Trophoblast cell (in vitro differentiated cells and primary cell): ENCODE measurements around the gene RREB1.

ENCODE experiments used
- DNase-seq, 2 donors: peaks; one replicate each; pipeline ENCODE4 v3.0.0-alpha.2; 2016
- H2AFZ ChIP-seq: 2 replicates; pipeline ENCODE4 v1.6.1; 2013; ENCODE audit warnings: low read length, moderate library complexity, mild to moderate bottlenecking; ENCODE audit not compliant: insufficient read depth, poor library complexity
- H2AK5ac ChIP-seq: 2 replicates; pipeline ENCODE4 v1.6.1; 2013; ENCODE audit warnings: mild to moderate bottlenecking, low read length
- H2BK120ac ChIP-seq: 2 replicates; pipeline ENCODE4 v1.6.1; 2013; ENCODE audit warnings: low read length, mild to moderate bottlenecking, moderate library complexity; ENCODE audit not compliant: insufficient read depth, poor library complexity
- H2BK12ac ChIP-seq: 2 replicates; pipeline ENCODE4 v1.6.1; 2013; ENCODE audit warnings: mild to moderate bottlenecking, low read length, moderate library complexity
- H2BK5ac ChIP-seq: 2 replicates; pipeline ENCODE4 v1.6.1; 2013; ENCODE audit warnings: low read length, low read depth, moderate library complexity, mild to moderate bottlenecking; ENCODE audit not compliant: poor library complexity
- H3K14ac ChIP-seq: 2 replicates; pipeline ENCODE4 v1.6.1; 2013; ENCODE audit warnings: mild to moderate bottlenecking, low read length
- H3K18ac ChIP-seq: 2 replicates; pipeline ENCODE4 v1.6.1; 2013; ENCODE audit warnings: mild to moderate bottlenecking, low read length
- H3K23ac ChIP-seq: 2 replicates; pipeline ENCODE4 v1.6.1; 2013; ENCODE audit warnings: low read length
- H3K27ac ChIP-seq: 2 replicates; pipeline ENCODE4 v1.5.1; 2013; ENCODE audit warnings: low read depth, mild to moderate bottlenecking, inconsistent platforms, low read length, moderate library complexity
- H3K27me3 ChIP-seq: 2 replicates; pipeline ENCODE4 v1.6.1; 2013; ENCODE audit warnings: inconsistent platforms, mild to moderate bottlenecking, low read length, moderate library complexity; ENCODE audit not compliant: insufficient read depth
- H3K36me3 ChIP-seq, 2 experiments: 1 replicate in 1 of 2; 2 replicates in 1 of 2; pipeline ENCODE4 v1.6.1; 2013; ENCODE audit warnings: low read length in 2 of 2, mild to moderate bottlenecking in 2 of 2, moderate library complexity in 1 of 2; ENCODE audit not compliant: insufficient read depth in 2 of 2, control insufficient read depth in 1 of 2
- H3K4ac ChIP-seq: 2 replicates; pipeline ENCODE4 v1.6.1; 2013; ENCODE audit warnings: low read depth, mild to moderate bottlenecking, low read length, moderate library complexity
- H3K4me1 ChIP-seq, 2 experiments: 1 replicate in 1 of 2; 2 replicates in 1 of 2; pipeline ENCODE4 v1.6.1; 2013; ENCODE audit warnings: low read length in 2 of 2, mild to moderate bottlenecking in 2 of 2, moderate library complexity in 1 of 2; ENCODE audit not compliant: insufficient read depth in 2 of 2, control insufficient read depth in 1 of 2
- H3K4me2 ChIP-seq: 2 replicates; pipeline ENCODE4 v1.6.1; 2013; ENCODE audit warnings: inconsistent platforms, mild to moderate bottlenecking, low read length, moderate library complexity
- H3K4me3 ChIP-seq: 2 replicates; pipeline ENCODE4 v1.5.1; 2013; ENCODE audit warnings: mild to moderate bottlenecking, low read depth, low read length, inconsistent platforms
- H3K79me1 ChIP-seq: one replicate; pipeline ENCODE4 v1.6.1; 2013; ENCODE audit warnings: low read length
- H3K79me2 ChIP-seq: 2 replicates; pipeline ENCODE4 v1.6.1; 2013; ENCODE audit warnings: low read length, mild to moderate bottlenecking; ENCODE audit not compliant: control insufficient read depth, insufficient read depth, poor library complexity
- H3K9ac ChIP-seq: 2 replicates; pipeline ENCODE4 v1.6.1; 2013; ENCODE audit warnings: mild to moderate bottlenecking, low read length
- H3K9me3 ChIP-seq: 2 replicates; pipeline ENCODE4 v1.6.1; 2013; ENCODE audit warnings: low read depth, mild to moderate bottlenecking, control low read depth, inconsistent platforms, low read length; ENCODE audit not compliant: insufficient read depth
- H4K12ac ChIP-seq: 2 replicates; pipeline ENCODE4 v1.6.1; 2013; ENCODE audit warnings: low read depth, mild to moderate bottlenecking, low read length, moderate library complexity
- H4K8ac ChIP-seq: 2 replicates; pipeline ENCODE4 v1.6.1; 2013; ENCODE audit warnings: low read depth, mild to moderate bottlenecking, low read length, moderate library complexity
- H4K91ac ChIP-seq: one replicate; pipeline ENCODE4 v1.6.1; 2013; ENCODE audit warnings: low read depth, mild to moderate bottlenecking, low read length, moderate library complexity
- WGBS: extraction: QIAGEN DNeasy Blood & Tissue Kit; methylation state at CpG from one replicate; pipeline ENCODE4 v1.1.7; 2013; ENCODE audit warnings: missing lambda C conversion rate; ENCODE audit not compliant: insufficient read length, insufficient coverage; ENCODE audit errors: extremely low coverage; 5-methylcytosine and 5-hydroxymethylcytosine counted together

Gene RREB1

GRCh38 chr6:7147051-7147671 lies 39.4 kb downstream of the RREB1 start:
- Histone ChIP-seq H4K8ac (peak overlapping the region; percentile 37), H2BK12ac (peak overlapping the region; percentile 81), H3K36me3 (peaks cover 4 to 5% of the 10 kb centered on the region in 2 experiments), H4K12ac (peak overlapping the region; percentile 38), H3K79me2 (peaks cover 33% of the 10 kb centered on the region), H3K9me3 (no peaks in the 10 kb centered on the region), H3K4me1 (peaks cover 29 to 43% of the 10 kb centered on the region in 2 experiments), H2AFZ (no peak overlapping the region), H3K4me3 (no peak overlapping the region), H2BK120ac (peak overlapping the region; percentile 78), H3K27ac (peak overlapping the region; percentile 97), H3K27me3 (no peaks in the 10 kb centered on the region), H3K4me2 (peak overlapping the region; percentile 1), H3K9ac (no peak overlapping the region), H3K4ac (peak overlapping the region; percentile 68), H3K14ac (peak overlapping the region; percentile 29), H2BK5ac (peak overlapping the region; percentile 62), H2AK5ac (no peak overlapping the region), H3K18ac (peak overlapping the region; percentile 81), H3K23ac (no peak overlapping the region), H4K91ac (peak overlapping the region; percentile 84), H3K79me1 (peaks cover 30% of the 10 kb centered on the region)
- peak in 1 of 2 donors; percentile 56 for DNase-seq
- whole genome bisulfite sequencing: no CpG with 5 or more reads among the region's 7 CpGs

- H3K9ac ChIP-seq: no peak overlapping the region
Observed at GRCh38 chr6:7148100-7148822, 40.5 kb downstream of the RREB1 start.

GRCh38 chr6:7150381-7151064 lies 42.8 kb downstream of the RREB1 start:
- H4K91ac ChIP-seq: no peak overlapping the region
- H3K14ac ChIP-seq: peak overlapping the region; percentile 5
- no peak overlapping the region for H2AFZ ChIP-seq
- no peaks in the 10 kb centered on the region for H3K27me3 ChIP-seq
- no peak overlapping the region for H3K18ac ChIP-seq
- H2BK12ac ChIP-seq: no peak overlapping the region
- WGBS: no CpG with 5 or more reads among the region's 14 CpGs
- no peak overlapping the region for H3K4me2 ChIP-seq
- H2BK5ac ChIP-seq: no peak overlapping the region
- peaks cover 19 to 37% of the 10 kb centered on the region in 2 experiments for H3K4me1 ChIP-seq
- no peak overlapping the region for H2AK5ac ChIP-seq
- H2BK120ac ChIP-seq: no peak overlapping the region
- peaks cover 2 to 4% of the 10 kb centered on the region in 2 experiments for H3K36me3 ChIP-seq
- H3K4me3 ChIP-seq: no peak overlapping the region
- H3K4ac ChIP-seq: peak overlapping the region; percentile 73
- H3K9me3 ChIP-seq: no peaks in the 10 kb centered on the region
- no peak overlapping the region for H3K27ac ChIP-seq
- H3K9ac ChIP-seq: no peak overlapping the region
- H3K79me1 ChIP-seq: peaks cover 21% of the 10 kb centered on the region
- peaks cover 34% of the 10 kb centered on the region for H3K79me2 ChIP-seq
- peak in 1 of 2 donors; percentile 67 for DNase-seq
- no peak overlapping the region for H3K23ac ChIP-seq
- H4K12ac ChIP-seq: no peak overlapping the region
- no peak overlapping the region for H4K8ac ChIP-seq

More at GRCh38 chr6:7148100-7148822, 40.5 kb downstream of the RREB1 start:
- Histone ChIP-seq H3K4ac (peak overlapping the region; percentile 80), H3K9me3 (no peaks in the 10 kb centered on the region), H3K23ac (no peak overlapping the region), H2AFZ (no peak overlapping the region), H2BK12ac (peak overlapping the region; percentile 9), H3K36me3 (peaks cover 0 to 2% of the 10 kb centered on the region in 2 experiments), H2AK5ac (no peak overlapping the region), H3K4me2 (no peak overlapping the region), H3K27ac (no peak overlapping the region), H2BK120ac (no peak overlapping the region), H3K4me1 (peaks cover 23 to 40% of the 10 kb centered on the region in 2 experiments), H3K4me3 (no peak overlapping the region), H4K8ac (no peak overlapping the region), H3K27me3 (no peaks in the 10 kb centered on the region), H4K91ac (no peak overlapping the region), H4K12ac (no peak overlapping the region), H3K18ac (no peak overlapping the region), H3K79me1 (peaks cover 24% of the 10 kb centered on the region), H2BK5ac (no peak overlapping the region), H3K79me2 (peaks cover 23% of the 10 kb centered on the region), H3K14ac (no peak overlapping the region)
- DNase-seq: no peak
- WGBS: no CpG with 5 or more reads among the region's 5 CpGs

- Histone ChIP-seq H3K9me3 (no peaks in the 10 kb centered on the region), H3K4me1 (peaks cover 12 to 31% of the 10 kb centered on the region in 2 experiments), H2AFZ (peak overlapping the region; percentile 8), H3K23ac (no peak overlapping the region), H2BK12ac (no peak overlapping the region), H3K14ac (no peak overlapping the region), H3K27me3 (no peaks in the 10 kb centered on the region), H3K18ac (peak overlapping the region; percentile 49), H3K4ac (peak overlapping the region; percentile 95), H4K8ac (peak overlapping the region; percentile 32), H3K9ac (no peak overlapping the region), H2BK120ac (no peak overlapping the region), H3K79me1 (peaks cover 14% of the 10 kb centered on the region), H3K27ac (no peak overlapping the region), H3K79me2 (peaks cover 29% of the 10 kb centered on the region), H3K4me2 (no peak overlapping the region), H4K91ac (no peak overlapping the region), H2AK5ac (peak overlapping the region; percentile 7), H2BK5ac (no peak overlapping the region), H4K12ac (no peak overlapping the region), H3K4me3 (no peak overlapping the region), H3K36me3 (peaks cover 2 to 4% of the 10 kb centered on the region in 2 experiments)
- WGBS: no CpG with 5 or more reads among the region's 2 CpGs
- no peak for DNase-seq
Observed at GRCh38 chr6:7151381-7151780, 43.6 kb downstream of the RREB1 start.
